Measurements from ENCODE around the gene ACAP1.
A peak's percentile ranks its signal among the peaks of the same experiment; 100 is the strongest.

ACAP1 gene

DNA sequence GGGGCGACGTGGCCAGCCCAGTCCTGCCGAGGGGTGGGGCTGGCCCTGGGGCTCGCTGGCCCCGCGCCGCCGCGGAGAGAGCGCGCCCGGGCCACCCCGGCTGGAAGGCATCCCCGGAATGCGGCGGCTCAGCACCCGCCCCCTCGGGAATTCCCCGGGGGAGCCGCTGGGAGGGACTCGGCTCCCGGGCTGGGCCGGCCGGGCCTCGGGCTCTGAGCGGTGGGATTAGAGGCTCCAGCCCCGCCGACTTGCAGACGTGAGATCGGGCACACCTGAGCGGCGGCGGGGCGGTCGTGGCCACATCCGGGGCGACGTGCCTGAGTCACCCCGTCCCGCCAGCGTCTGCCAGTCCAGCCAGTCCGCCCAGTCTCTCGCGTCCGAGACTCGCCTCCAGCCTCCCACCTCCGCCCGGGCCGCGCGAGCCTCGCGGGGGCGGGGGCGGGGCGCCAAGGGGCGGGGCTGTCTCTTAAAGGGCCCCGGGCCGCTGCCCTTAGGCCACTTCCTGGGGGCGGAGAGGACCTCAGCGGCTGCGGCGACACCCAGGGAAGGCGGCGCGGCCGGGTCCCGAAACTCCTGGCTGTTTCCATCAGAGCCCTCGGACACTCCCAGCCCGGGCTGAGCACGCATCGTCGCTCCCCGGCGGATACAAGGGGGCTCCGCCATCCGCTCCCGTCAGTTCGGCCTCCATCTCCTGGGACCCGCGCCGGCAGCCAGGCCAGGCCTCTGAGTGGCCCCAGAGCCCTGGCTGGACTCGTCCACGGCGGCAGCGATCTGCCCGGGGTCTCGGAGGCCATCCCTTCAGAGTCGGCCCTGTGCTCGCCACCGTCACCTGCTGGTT lies 15.6 kb downstream of the ACAP1 start, which contains the start of gene KCTD11:
Gene KCTD11, plus strand, starts transcription at position 498 of the 838 bp plus-strand sequence.
- TF ChIP-seq EZH2 (IDR thresholded peaks at IDR 0.05; ENCODE audit: borderline replicate concordance, low read length) = no peak
- TF ChIP-seq, protein P1, sequence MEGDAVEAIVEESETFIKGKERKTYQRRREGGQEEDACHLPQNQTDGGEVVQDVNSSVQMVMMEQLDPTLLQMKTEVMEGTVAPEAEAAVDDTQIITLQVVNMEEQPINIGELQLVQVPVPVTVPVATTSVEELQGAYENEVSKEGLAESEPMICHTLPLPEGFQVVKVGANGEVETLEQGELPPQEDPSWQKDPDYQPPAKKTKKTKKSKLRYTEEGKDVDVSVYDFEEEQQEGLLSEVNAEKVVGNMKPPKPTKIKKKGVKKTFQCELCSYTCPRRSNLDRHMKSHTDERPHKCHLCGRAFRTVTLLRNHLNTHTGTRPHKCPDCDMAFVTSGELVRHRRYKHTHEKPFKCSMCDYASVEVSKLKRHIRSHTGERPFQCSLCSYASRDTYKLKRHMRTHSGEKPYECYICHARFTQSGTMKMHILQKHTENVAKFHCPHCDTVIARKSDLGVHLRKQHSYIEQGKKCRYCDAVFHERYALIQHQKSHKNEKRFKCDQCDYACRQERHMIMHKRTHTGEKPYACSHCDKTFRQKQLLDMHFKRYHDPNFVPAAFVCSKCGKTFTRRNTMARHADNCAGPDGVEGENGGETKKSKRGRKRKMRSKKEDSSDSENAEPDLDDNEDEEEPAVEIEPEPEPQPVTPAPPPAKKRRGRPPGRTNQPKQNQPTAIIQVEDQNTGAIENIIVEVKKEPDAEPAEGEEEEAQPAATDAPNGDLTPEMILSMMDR (IDR thresholded peaks at IDR 0.05; ENCODE audit: low read length) = no peak; the same call in 1 of the 2 replicates
- peaks cover 9% of the 10 kb centered on the region; the same call in 1 of the 2 replicates for H3K36me3 ChIP-seq (ENCODE audit: insufficient read depth, low read length)
- peak within 1 kb of the TSS; percentile 77 for H3K9ac ChIP-seq (ENCODE audit: low read length)
- no peaks in the 10 kb centered on the region for H3K79me2 ChIP-seq (ENCODE audit: insufficient read depth, low read length)
- H2AFZ ChIP-seq (ENCODE audit: low read length) = no peak within 1 kb of the TSS
- H3K9me3 ChIP-seq (ENCODE audit: low read length) = no peaks in the 10 kb centered on the region
- no peaks in the 10 kb centered on the region for H4K20me1 ChIP-seq (ENCODE audit: insufficient read depth, low read length)
- H3K27ac ChIP-seq (ENCODE audit: low read depth, low read length, poor library complexity, severe bottlenecking) = peak within 1 kb of the TSS; percentile 83
- H3K4me2 ChIP-seq (ENCODE audit: low read length) = peak within 1 kb of the TSS; percentile 90
- peaks cover 36% of the 10 kb centered on the region for H3K4me1 ChIP-seq (ENCODE audit: insufficient read depth, low read length, severe bottlenecking)
- H3K4me3 ChIP-seq (ENCODE audit: low read depth, low read length, poor library complexity, severe bottlenecking) = peak within 1 kb of the TSS; percentile 71
- H3K9me2 ChIP-seq (ENCODE audit: low read depth, low read length) = no peaks in the 10 kb centered on the region
- H3K27me3 ChIP-seq (ENCODE audit: insufficient read depth, low read length) = no peaks in the 10 kb centered on the region
- peaks cover 5% of the 10 kb centered on the region; the same call in 1 of the 2 replicates for H3F3A ChIP-seq (ENCODE audit: insufficient read depth, low read length)

GRCh38 chr17:7352503-7352889 lies 16.2 kb downstream of the ACAP1 start:
- TF ChIP-seq EZH2 (IDR thresholded peaks at IDR 0.05; ENCODE audit: borderline replicate concordance, low read length) = no peak
- TF ChIP-seq, protein P1 (IDR thresholded peaks at IDR 0.05; ENCODE audit: low read length) = peak; percentile 51; the same call in 1 of the 2 replicates
- Histone ChIP-seq H2AFZ (ENCODE audit: low read length) (no peak overlapping the region), H3K79me2 (ENCODE audit: insufficient read depth, low read length) (no peaks in the 10 kb centered on the region), H3K9ac (ENCODE audit: low read length) (peak overlapping the region; percentile 77; the same call in 1 of the 2 replicates), H3K9me2 (ENCODE audit: low read depth, low read length) (no peaks in the 10 kb centered on the region), H3K4me3 (ENCODE audit: low read depth, low read length, poor library complexity, severe bottlenecking) (peak overlapping the region; percentile 71), H3K27ac (ENCODE audit: low read depth, low read length, poor library complexity, severe bottlenecking) (no peak overlapping the region), H3K36me3 (ENCODE audit: insufficient read depth, low read length) (0 out of 2 replicates have a peak, but pooled peaks cover 4% of the 10 kb centered on the region), H3K9me3 (ENCODE audit: low read length) (no peaks in the 10 kb centered on the region), H3K27me3 (ENCODE audit: insufficient read depth, low read length) (no peaks in the 10 kb centered on the region), H3F3A (ENCODE audit: insufficient read depth, low read length) (peaks cover 5% of the 10 kb centered on the region; the same call in 1 of the 2 replicates), H4K20me1 (ENCODE audit: insufficient read depth, low read length) (no peaks in the 10 kb centered on the region), H3K4me1 (ENCODE audit: insufficient read depth, low read length, severe bottlenecking) (peaks cover 36% of the 10 kb centered on the region), H3K4me2 (ENCODE audit: low read length) (peak overlapping the region; percentile 90)

- TF ChIP-seq, protein P1 (IDR thresholded peaks at IDR 0.05; ENCODE audit: low read length) = no peak
- TF ChIP-seq EZH2 (IDR thresholded peaks at IDR 0.05; ENCODE audit: borderline replicate concordance, low read length) = no peak
- H3K4me2 ChIP-seq (ENCODE audit: low read length) = peak overlapping the region; percentile 90; the same call in 1 of the 2 replicates
- no peak overlapping the region; the same call in 1 of the 2 replicates for H3K9ac ChIP-seq (ENCODE audit: low read length)
Measured at GRCh38 chr17:7352910-7353635, 16.7 kb downstream of the ACAP1 start.

More at GRCh38 chr17:7352910-7353635, 16.7 kb downstream of the ACAP1 start:
- H3K79me2 ChIP-seq (ENCODE audit: insufficient read depth, low read length) = no peaks in the 10 kb centered on the region
- H2AFZ ChIP-seq (ENCODE audit: low read length) = no peak overlapping the region
- peaks cover 5% of the 10 kb centered on the region; the same call in 1 of the 2 replicates for H3F3A ChIP-seq (ENCODE audit: insufficient read depth, low read length)
- peaks cover 36% of the 10 kb centered on the region for H3K4me1 ChIP-seq (ENCODE audit: insufficient read depth, low read length, severe bottlenecking)
- no peak overlapping the region for H3K27ac ChIP-seq (ENCODE audit: low read depth, low read length, poor library complexity, severe bottlenecking)
- H3K27me3 ChIP-seq (ENCODE audit: insufficient read depth, low read length) = no peaks in the 10 kb centered on the region
- no peaks in the 10 kb centered on the region for H3K36me3 ChIP-seq (ENCODE audit: insufficient read depth, low read length)
- no peaks in the 10 kb centered on the region for H3K9me2 ChIP-seq (ENCODE audit: low read depth, low read length)
- peak overlapping the region; percentile 71 for H3K4me3 ChIP-seq (ENCODE audit: low read depth, low read length, poor library complexity, severe bottlenecking)
- H4K20me1 ChIP-seq (ENCODE audit: insufficient read depth, low read length) = no peaks in the 10 kb centered on the region
- no peaks in the 10 kb centered on the region for H3K9me3 ChIP-seq (ENCODE audit: low read length)
